HG03457 (cell line): ENCODE data around the gene RASGRP3.

Experiments used
- ATAC-seq: cut with Tn5 transposase; IDR thresholded peaks from one replicate; pipeline ENCODE4 v1.9.1; 2021; ENCODE audit warnings: moderate number of reproducible peaks; ENCODE audit not compliant: unreplicated experiment

The RASGRP3 gene

GRCh38 chr2:33491441-33492084 lies 15.1 kb downstream of the RASGRP3 start:
- no peak for ATAC-seq

- ATAC-seq: no peak
Observed at GRCh38 chr2:33492399-33493134, 16.1 kb downstream of the RASGRP3 start.

GRCh38 chr2:33494155-33494779 lies 17.8 kb downstream of the RASGRP3 start:
- peak; percentile 47 for ATAC-seq

GRCh38 chr2:33494877-33495641 lies 18.6 kb downstream of the RASGRP3 start:
- no peak for ATAC-seq

GRCh38 chr2:33495683-33496082 lies 19.2 kb downstream of the RASGRP3 start:
- no peak for ATAC-seq

- ATAC-seq: no peak
Observed at GRCh38 chr2:33496150-33496549, 19.7 kb downstream of the RASGRP3 start.

GRCh38 chr2:33496726-33497125 lies 20.3 kb downstream of the RASGRP3 start:
- no peak for ATAC-seq

GRCh38 chr2:33497221-33497650 lies 20.8 kb downstream of the RASGRP3 start:
- ATAC-seq: peak; percentile 41

- ATAC-seq: no peak
Observed at GRCh38 chr2:33498291-33498956, 22.0 kb downstream of the RASGRP3 start.

GRCh38 chr2:33500177-33500576 lies 23.7 kb downstream of the RASGRP3 start:
- ATAC-seq: no peak

GRCh38 chr2:33502025-33502424 lies 25.6 kb downstream of the RASGRP3 start:
- no peak for ATAC-seq

- no peak for ATAC-seq
Observed at GRCh38 chr2:33503002-33503401, 26.6 kb downstream of the RASGRP3 start.

- ATAC-seq: no peak
Observed at GRCh38 chr2:33505966-33506365, 29.5 kb downstream of the RASGRP3 start.

GRCh38 chr2:33509908-33510585 lies 33.6 kb downstream of the RASGRP3 start:
- ATAC-seq: no peak

- no peak for ATAC-seq
Observed at GRCh38 chr2:33510586-33510968, 34.1 kb downstream of the RASGRP3 start.

GRCh38 chr2:33511141-33511540 lies 34.7 kb downstream of the RASGRP3 start:
- no peak for ATAC-seq

GRCh38 chr2:33512112-33512511 lies 35.7 kb downstream of the RASGRP3 start:
- ATAC-seq: no peak

- ATAC-seq: no peak
Observed at GRCh38 chr2:33513480-33513879, 37.0 kb downstream of the RASGRP3 start.

- ATAC-seq: no peak
Observed at GRCh38 chr2:33516456-33516995, 40.1 kb downstream of the RASGRP3 start.

GRCh38 chr2:33518200-33518599 lies 41.8 kb downstream of the RASGRP3 start:
- ATAC-seq: no peak
